ENCODE results near the gene UBE2O. TPM values are rescaled to one million over a fixed set of nuclear protein-coding genes. Genes with fewer than 3 reads are reported as not detected.

Gene UBE2O
- total and polyA plus RNA-seq, 2 donors (not counting 3 experiments of a cell fraction or from before 2014, with no cell fraction given), result 13.9 to 34.1 TPM

GRCh38 chr17:76474238-76474637 is 21.3 kb upstream of the UBE2O start:
- DNase-seq (ENCODE audit: low read depth, low spot score) (no peak), FAIRE-seq (no peak)
- ChIA-PET POLR2A (no interaction called here), CTCF (interaction anchor here (0.7 to 1.7 kb wide), 6 partner anchors 15 to 66 kb away, joined by 3 to 6 read pairs (median 3); no protein-coding TSS in a partner anchor)
- dilution Hi-C loops (cut with MboI; ENCODE audit: extremely low pct_ligation_motif_present, low sequenced_read_pairs) (no loop called here), intact Hi-C loops (cut with micrococcal nuclease) (no loop called here)
- Histone ChIP-seq H3K4me2 (ENCODE audit: insufficient read depth, low read length) (no peak overlapping the region), H3K9me1 (replicated peaks; ENCODE audit: control insufficient read depth, extremely low read depth, insufficient read depth, low read length) (no peaks in the 10 kb centered on the region), H3K9me3 (replicated peaks; ENCODE audit: control insufficient read depth, insufficient read depth, low read length) (no peaks in the 10 kb centered on the region), H3K27ac (ENCODE audit: insufficient read depth, low read depth, low read length) (no peak overlapping the region), H3K27me3 (ENCODE audit: control insufficient read depth in 2 of 2, insufficient read depth in 2 of 2, low read length in 2 of 2) (no peaks in the 10 kb centered on the region), H3K79me2 (ENCODE audit: control insufficient read depth, insufficient read depth, low read length) (no peaks in the 10 kb centered on the region), H2AFZ (ENCODE audit: low read depth, low read length) (no peak overlapping the region), H3K4me1 (ENCODE audit: control insufficient read depth, extremely low read depth, insufficient read depth, low read length) (peaks cover 3% of the 10 kb centered on the region), H3K4me3 (replicated peaks in 1 of 3; ENCODE audit: insufficient read depth in 1 of 3, low read depth in 1 of 3, low read length in 3 of 3) (no peak overlapping the region), H3K9ac (replicated peaks; ENCODE audit: extremely low read depth, insufficient read depth, low read length) (no peak overlapping the region), H3K36me3 (ENCODE audit: control insufficient read depth in 2 of 2, extremely low read depth in 1 of 2, insufficient read depth in 2 of 2, low read length in 2 of 2) (peaks cover 0 to 12% of the 10 kb centered on the region in 2 experiments), H4K20me1 (replicated peaks; ENCODE audit: control insufficient read depth, extremely low read depth, insufficient read depth, low read length) (no peaks in the 10 kb centered on the region)
- no TSS peak for BruUV-seq (replicated peaks)
- TF ChIP-seq JUN (IDR thresholded peaks at IDR 0.05; ENCODE audit: borderline replicate concordance, insufficient read depth, insufficient read length, low read depth), result no peak
- TF ChIP-seq FOS (IDR thresholded peaks at IDR 0.05; ENCODE audit: borderline replicate concordance, insufficient read depth, low read length), result no peak
- TF ChIP-seq, protein P1, sequence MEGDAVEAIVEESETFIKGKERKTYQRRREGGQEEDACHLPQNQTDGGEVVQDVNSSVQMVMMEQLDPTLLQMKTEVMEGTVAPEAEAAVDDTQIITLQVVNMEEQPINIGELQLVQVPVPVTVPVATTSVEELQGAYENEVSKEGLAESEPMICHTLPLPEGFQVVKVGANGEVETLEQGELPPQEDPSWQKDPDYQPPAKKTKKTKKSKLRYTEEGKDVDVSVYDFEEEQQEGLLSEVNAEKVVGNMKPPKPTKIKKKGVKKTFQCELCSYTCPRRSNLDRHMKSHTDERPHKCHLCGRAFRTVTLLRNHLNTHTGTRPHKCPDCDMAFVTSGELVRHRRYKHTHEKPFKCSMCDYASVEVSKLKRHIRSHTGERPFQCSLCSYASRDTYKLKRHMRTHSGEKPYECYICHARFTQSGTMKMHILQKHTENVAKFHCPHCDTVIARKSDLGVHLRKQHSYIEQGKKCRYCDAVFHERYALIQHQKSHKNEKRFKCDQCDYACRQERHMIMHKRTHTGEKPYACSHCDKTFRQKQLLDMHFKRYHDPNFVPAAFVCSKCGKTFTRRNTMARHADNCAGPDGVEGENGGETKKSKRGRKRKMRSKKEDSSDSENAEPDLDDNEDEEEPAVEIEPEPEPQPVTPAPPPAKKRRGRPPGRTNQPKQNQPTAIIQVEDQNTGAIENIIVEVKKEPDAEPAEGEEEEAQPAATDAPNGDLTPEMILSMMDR (IDR thresholded peaks at IDR 0.05; ENCODE audit: extremely low read depth in 1 of 2, insufficient read depth in 1 of 2, low read depth in 1 of 2, low read length in 2 of 2), result no peak
- no peak for TF ChIP-seq GATA2 (IDR thresholded peaks at IDR 0.05; ENCODE audit: insufficient read depth, insufficient read length, low read depth, low read length)
- no peak for TF ChIP-seq POLR2A (IDR thresholded peaks at IDR 0.05; ENCODE audit: low read depth, low read length)
- TF ChIP-seq POLR2AphosphoS5 (IDR thresholded peaks at IDR 0.05; ENCODE audit: insufficient read depth, low read depth, low read length), result no peak
- no peak for TF ChIP-seq EZH2 (IDR thresholded peaks at IDR 0.05; ENCODE audit: borderline replicate concordance, low read depth, low read length, severe bottlenecking)
- no peak for TF ChIP-seq MYC (IDR thresholded peaks at IDR 0.05; ENCODE audit: low read depth, low read length)
- TF ChIP-seq MAX (IDR thresholded peaks at IDR 0.05; ENCODE audit: insufficient read depth, insufficient read length), result no peak
